Uterine smooth muscle cell (primary cell): Measurements from ENCODE around the gene PGC. TPM values are rescaled to one million over a fixed set of nuclear protein-coding genes. Genes with fewer than 3 reads are reported as not detected.

Experiments
- total RNA-seq: library from RNA; depleted of rRNA; stranded (reverse); fragments of >200 nt; gene quantifications from 2 replicates; pipeline ENCODE4 v1.2.3, GENCODE V29; 2014

Gene PGC
- total RNA-seq = not detected in 2 replicates

GRCh38 chr6:41747256-41748101, at the start of gene PGC:
PGC (minus strand) TSS chr6:41747397; CDS start chr6:41747334, 63 bp downstream.

DNA sequence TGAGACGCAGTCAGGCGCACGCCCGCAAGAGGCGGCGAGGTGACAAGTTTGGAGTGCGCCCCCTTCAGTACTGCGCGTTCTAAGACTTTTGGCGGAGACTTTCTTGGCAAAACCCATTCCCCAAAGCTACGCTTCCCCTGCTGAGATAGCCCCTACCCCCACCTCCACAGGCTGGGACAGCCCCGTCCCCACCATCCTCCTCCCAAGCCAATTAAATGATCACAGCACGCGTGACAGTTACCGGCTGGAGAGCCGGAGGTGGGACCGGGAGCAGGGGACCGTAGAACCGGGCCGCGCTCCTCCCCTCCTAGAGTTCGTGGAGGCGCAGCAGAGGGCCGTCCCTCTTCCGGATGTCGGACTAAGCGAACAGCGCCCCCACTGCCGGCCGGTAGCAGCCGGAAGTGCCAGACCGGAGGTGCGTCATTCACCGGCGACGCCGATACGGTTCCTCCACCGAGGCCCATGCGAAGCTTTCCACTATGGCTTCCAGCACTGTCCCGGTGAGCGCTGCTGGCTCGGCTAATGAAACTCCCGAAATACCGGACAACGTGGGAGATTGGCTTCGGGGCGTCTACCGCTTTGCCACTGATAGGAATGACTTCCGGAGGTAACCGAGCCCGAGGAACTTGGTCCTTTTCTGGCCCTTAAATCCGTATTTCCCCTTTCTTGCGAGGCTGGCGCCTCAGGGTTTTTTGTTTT, 40.2 kb upstream of the PGC start, which contains the start of gene TOMM6:
Gene TOMM6 (plus strand): TSS at position 476 of the 699 bp plus-strand sequence. CDS start 4 bp downstream, at position 480.

DNA sequence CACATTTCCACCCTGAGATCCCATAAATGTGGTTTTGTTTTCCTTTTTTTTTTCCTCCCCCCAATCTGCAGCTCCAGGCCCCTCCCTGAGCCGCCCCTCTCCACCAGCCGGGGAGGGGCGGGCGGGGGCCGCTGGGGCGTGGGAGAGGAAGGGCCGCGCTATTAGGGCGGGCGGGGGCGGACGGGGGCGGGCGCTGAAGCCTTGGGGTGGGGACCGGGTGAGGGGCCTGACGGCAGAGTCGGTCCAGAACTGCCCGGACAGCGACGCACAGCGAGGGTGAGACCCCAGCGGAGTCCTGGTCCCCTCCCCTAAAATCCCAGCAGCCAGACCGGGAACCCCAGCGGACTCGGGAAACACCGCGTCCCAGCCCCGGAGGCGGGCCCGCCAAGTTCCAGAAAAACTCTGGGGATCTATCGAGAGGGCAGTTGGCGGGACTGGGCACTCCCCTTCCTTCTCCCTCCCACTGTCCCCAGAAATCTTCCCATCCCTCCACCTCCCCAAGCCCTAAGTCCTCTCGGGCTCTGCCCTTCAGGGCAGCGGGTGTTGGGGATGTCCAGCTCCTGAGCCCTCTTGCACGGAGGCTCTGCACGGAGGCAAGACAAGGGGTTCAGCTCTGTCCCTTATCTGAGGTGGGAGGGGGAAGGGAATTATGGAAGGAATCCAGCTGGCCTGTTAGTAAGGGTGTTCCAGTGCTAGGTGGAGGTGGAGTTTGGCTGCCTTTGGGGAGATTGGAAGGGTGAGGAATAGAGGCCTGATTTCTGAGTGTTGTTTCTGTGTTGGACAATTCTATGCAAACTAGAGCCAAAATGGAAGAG, 33.6 kb upstream of the PGC start, which contains the start of gene PRICKLE4:
Gene PRICKLE4 (plus strand): TSS at position 232 of the 815 bp plus-strand sequence. CDS start 2,692 bp downstream, outside the sequence.

GRCh38 chr6:41779788-41780550, 32.8 kb upstream of the PGC start, which contains the start of gene FRS3:
FRS3 (minus strand) TSS chr6:41779900; CDS start chr6:41776987, 2,913 bp downstream.

GRCh38 chr6:41735427-41736185, 11.6 kb downstream of the PGC start, which contains the start of gene TFEB:
TFEB (minus strand) TSS chr6:41735608; CDS start chr6:41691213, 44,395 bp downstream.

Other genes starting within 250 kb of the PGC start
- 2.8 and 4.0 TPM in 2 replicates for gene FOXP4, start 201.0 kb downstream of the PGC start, total RNA-seq
- 0.11 and 1.2 TPM in 2 replicates for gene MDFI, start 108.9 kb downstream of the PGC start, total RNA-seq
- 3.0 and 5.6 TPM in 2 replicates for gene TFEB, start 11.8 kb downstream of the PGC start, total RNA-seq
- gene FRS3, start 32.5 kb upstream of the PGC start, total RNA-seq = 1.5 TPM in 2 replicates
- gene PRICKLE4, start 33.4 kb upstream of the PGC start, total RNA-seq = 0.66 TPM in 1 of 2 replicates, not detected in the other
- gene TOMM6, start 40.3 kb upstream of the PGC start, total RNA-seq = 77.7 and 107 TPM in 2 replicates
- gene USP49, start 148.0 kb upstream of the PGC start, total RNA-seq = 2.9 and 4.5 TPM in 2 replicates
- 32.9 and 37.6 TPM in 2 replicates for gene MED20, start 173.7 kb upstream of the PGC start, total RNA-seq
- 16.6 and 23.7 TPM in 2 replicates for gene BYSL, start 174.1 kb upstream of the PGC start, total RNA-seq
- 13.2 and 26.9 TPM in 2 replicates for gene CCND3, start 194.4 kb upstream of the PGC start, total RNA-seq